Natural killer cell (primary cell): ENCODE data around the gene CNRIP1. TPM values are rescaled to one million over a fixed set of nuclear protein-coding genes. Genes with fewer than 3 reads are reported as not detected.

ENCODE experiments used
- ATAC-seq, 3 donors: fragments of 150-1000 bp in 2 of 3; fragments of 200-7000 bp in 1 of 3; cut with Tn5 transposase; 1 replicate in 1 of 3; 2 replicates in 2 of 3; pipeline ENCODE4 v1.10.0; 2021; ENCODE audit warnings: mild to moderate bottlenecking in 2 of 3, moderate library complexity in 2 of 3
- DNase-seq, 2 donors: peaks; one replicate each; pipeline versions ENCODE4 v3.0.0 to v3.0.0-alpha.2; 2013 to 2021; ENCODE audit warnings: mixed read lengths in 1 of 2
- H3K27ac ChIP-seq: one replicate; pipeline ENCODE4 v1.5.1; 2013; ENCODE audit warnings: mild to moderate bottlenecking, low read length
- H3K27me3 ChIP-seq: one replicate; pipeline ENCODE4 v1.6.1; 2013; ENCODE audit warnings: low read length; ENCODE audit not compliant: control insufficient read depth, insufficient read depth
- H3K36me3 ChIP-seq: one replicate; pipeline ENCODE4 v1.6.1; 2013; ENCODE audit warnings: low read length; ENCODE audit not compliant: control insufficient read depth, insufficient read depth
- H3K4me1 ChIP-seq: one replicate; pipeline ENCODE4 v1.6.1; 2013; ENCODE audit warnings: low read length; ENCODE audit not compliant: control insufficient read depth, insufficient read depth
- H3K4me3 ChIP-seq: one replicate; pipeline ENCODE4 v1.5.1; 2013; ENCODE audit warnings: low read length
- H3K9me3 ChIP-seq: one replicate; pipeline ENCODE4 v1.6.1; 2013; ENCODE audit warnings: low read length; ENCODE audit not compliant: control insufficient read depth, insufficient read depth
- H3K27ac Mint-ChIP-seq, 2 donors: one replicate each; pipeline ENCODE4 v1.8.0; 2022; ENCODE audit warnings: mild to moderate bottlenecking in 2 of 2, mixed read lengths in 2 of 2, moderate library complexity in 1 of 2
- H3K27me3 Mint-ChIP-seq, 2 donors: one replicate each; pipeline ENCODE4 v1.8.0; 2022; ENCODE audit warnings: low read depth in 2 of 2, mixed read lengths in 2 of 2
- H3K36me3 Mint-ChIP-seq: one replicate; pipeline ENCODE4 v1.8.0; 2022; ENCODE audit warnings: mixed read lengths
- H3K4me1 Mint-ChIP-seq, 2 donors: one replicate each; pipeline ENCODE4 v1.8.0; 2022; ENCODE audit warnings: mixed read lengths in 2 of 2
- H3K4me3 Mint-ChIP-seq: one replicate; pipeline ENCODE4 v1.8.0; 2022; ENCODE audit warnings: mild to moderate bottlenecking, moderate library complexity, mixed read lengths
- H3K9me3 Mint-ChIP-seq, 2 donors: one replicate each; pipeline ENCODE4 v1.8.0; 2022; ENCODE audit warnings: mixed read lengths in 2 of 2
- CTCF ChIP-seq: fragments of 200-600 bp; IDR thresholded peaks from one replicate; pipeline ENCODE4 v1.8.0; 2022; ENCODE audit warnings: antibody characterized with exemption
- WGBS: methylation state at CpG from one replicate; pipeline ENCODE4 v1.1.7; 2013; ENCODE audit warnings: missing lambda C conversion rate; ENCODE audit not compliant: insufficient coverage; 5-methylcytosine and 5-hydroxymethylcytosine counted together
- intact Hi-C: fragments of 100-400 bp; cut with micrococcal nuclease; formaldehyde crosslinking; loops from one replicate; pipeline ENCODE4 v1.14.2; 2022
- total RNA-seq, 4 donors: library from RNA; stranded (reverse); fragments of 120-200 nt in 1 of 4; gene quantifications; one replicate each; pipeline versions ENCODE4 v1.2.3 to v1.2.4, GENCODE V29; 2013 to 2022

Gene CNRIP1
- total RNA-seq, 3 donors from 2014 or later (not counting 1 experiment from before 2014, with no cell fraction given): 0.39 to 0.98 TPM; not detected in 1

- 76% methylated on average over 2 of the region's 2 CpGs for WGBS
- Histone ChIP-seq H3K9me3 (no peaks in the 10 kb centered on the region), H3K36me3 (peaks cover 3% of the 10 kb centered on the region), H3K27me3 (no peaks in the 10 kb centered on the region), H3K4me3 (no peak overlapping the region), H3K27ac (peak overlapping the region; percentile 28), H3K4me1 (peaks cover 24% of the 10 kb centered on the region)
- peaks cover 28 to 30% of the 10 kb centered on the region in 2 donors for H3K4me1 Mint-ChIP-seq
- no peak overlapping the region for H3K4me3 Mint-ChIP-seq
- ATAC-seq: no peak
- no peak overlapping the region for H3K27ac Mint-ChIP-seq
- intact Hi-C loops: no loop called here
- no peak for DNase-seq
- peaks cover 8% of the 10 kb centered on the region for H3K36me3 Mint-ChIP-seq
- H3K27me3 Mint-ChIP-seq: peaks cover 0 to 3% of the 10 kb centered on the region in 2 donors
- TF ChIP-seq CTCF: no peak
- no peaks in the 10 kb centered on the region for H3K9me3 Mint-ChIP-seq
Observed at GRCh38 chr2:68248806-68249205, 70.9 kb downstream of the CNRIP1 start.

- no peak for ATAC-seq
- no peaks in the 10 kb centered on the region for H3K9me3 Mint-ChIP-seq
- DNase-seq: no peak
- Histone ChIP-seq H3K36me3 (peaks cover 3% of the 10 kb centered on the region), H3K9me3 (no peaks in the 10 kb centered on the region), H3K27me3 (no peaks in the 10 kb centered on the region), H3K4me3 (no peak overlapping the region), H3K27ac (peak overlapping the region; percentile 28), H3K4me1 (peaks cover 24% of the 10 kb centered on the region)
- WGBS: 83% methylated on average over 3 of the region's 3 CpGs
- H3K4me3 Mint-ChIP-seq: no peak overlapping the region
- intact Hi-C loops: no loop called here
- H3K27me3 Mint-ChIP-seq: peaks cover 0 to 3% of the 10 kb centered on the region in 2 donors
- no peak for TF ChIP-seq CTCF
- H3K27ac Mint-ChIP-seq: no peak overlapping the region
- peaks cover 25 to 27% of the 10 kb centered on the region in 2 donors for H3K4me1 Mint-ChIP-seq
- H3K36me3 Mint-ChIP-seq: peaks cover 8% of the 10 kb centered on the region
Observed at GRCh38 chr2:68248361-68248760, 71.4 kb downstream of the CNRIP1 start.

GRCh38 chr2:68246396-68246795, 73.4 kb downstream of the CNRIP1 start:
- peaks cover 3% of the 10 kb centered on the region for H3K36me3 ChIP-seq
- Mint-ChIP-seq H3K9me3 (no peaks in the 10 kb centered on the region), H3K4me3 (no peak overlapping the region), H3K27me3 (peaks cover 0 to 3% of the 10 kb centered on the region in 2 donors), H3K4me1 (peaks cover 18 to 19% of the 10 kb centered on the region in 2 donors), H3K36me3 (peaks cover 7% of the 10 kb centered on the region), H3K27ac (no peak overlapping the region)
- TF ChIP-seq CTCF: no peak
- intact Hi-C loops: no loop called here
- peaks cover 30% of the 10 kb centered on the region for H3K4me1 ChIP-seq
- no peak overlapping the region for H3K27ac ChIP-seq
- ATAC-seq (no peak), DNase-seq (no peak)
- no peaks in the 10 kb centered on the region for H3K9me3 ChIP-seq
- WGBS: 68% methylated on average over 1 of the region's 1 CpG
- no peak overlapping the region for H3K4me3 ChIP-seq
- H3K27me3 ChIP-seq: no peaks in the 10 kb centered on the region

- H3K27ac Mint-ChIP-seq: no peak overlapping the region
- no peaks in the 10 kb centered on the region for H3K36me3 Mint-ChIP-seq
- no peaks in the 10 kb centered on the region for H3K27me3 Mint-ChIP-seq
- intact Hi-C loops: no loop called here
- Histone ChIP-seq H3K27me3 (no peaks in the 10 kb centered on the region), H3K27ac (peak overlapping the region; percentile 16), H3K4me1 (peaks cover 33% of the 10 kb centered on the region), H3K4me3 (no peak overlapping the region), H3K36me3 (peaks cover 3% of the 10 kb centered on the region), H3K9me3 (no peaks in the 10 kb centered on the region)
- H3K4me1 Mint-ChIP-seq: peaks cover 18 to 19% of the 10 kb centered on the region in 2 donors
- ATAC-seq: peak in 1 of 3 donors; percentile 36
- no peak overlapping the region for H3K4me3 Mint-ChIP-seq
- no peak for DNase-seq
- H3K9me3 Mint-ChIP-seq: no peaks in the 10 kb centered on the region
- no peak for TF ChIP-seq CTCF
Observed at GRCh38 chr2:68245672-68246071, 74.1 kb downstream of the CNRIP1 start.
